Measurements from ENCODE around the gene CNIH3.

- TF ChIP-seq CTCF (IDR thresholded peaks at IDR 0.05; ENCODE audit: low read length): no peak
- no peak for TF ChIP-seq EZH2 (IDR thresholded peaks at IDR 0.05; ENCODE audit: borderline replicate concordance, low read length)
Measured at GRCh38 chr1:224722838-224723237, 106.7 kb downstream of the CNIH3 start.

All from OCI-LY1 (cell line).